HG03442 (cell line): ENCODE data around the gene DHFR2.

ENCODE experiments used
- ATAC-seq: cut with Tn5 transposase; IDR thresholded peaks from one replicate; pipeline ENCODE4 v1.9.1; 2021; ENCODE audit warnings: mild to moderate bottlenecking, moderate library complexity; ENCODE audit not compliant: unreplicated experiment

Gene DHFR2

DNA sequence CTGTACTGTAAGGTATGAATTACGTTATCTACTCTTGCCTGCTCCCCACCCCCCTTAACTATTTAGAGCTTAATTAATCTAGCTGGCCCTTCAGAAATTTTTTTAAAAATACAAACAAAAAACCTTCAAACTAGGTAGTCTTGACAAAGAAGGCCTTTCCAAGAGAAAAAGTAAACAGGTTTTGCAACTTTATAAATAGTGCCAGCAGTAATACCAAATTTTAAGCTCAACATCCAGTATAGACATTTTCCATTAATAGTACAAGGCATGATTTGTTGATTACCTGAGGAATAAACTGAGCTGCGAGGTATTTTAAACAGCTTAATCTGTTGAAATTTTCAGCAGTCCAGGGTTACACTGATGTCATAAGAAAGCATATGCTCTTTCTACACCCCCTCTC, 54.5 kb downstream of the DHFR2 start:
- ATAC-seq, result no peak
